ENCODE results near the gene UBR1. TPM values are rescaled to one million over a fixed set of nuclear protein-coding genes. Genes with fewer than 3 reads are reported as not detected.

UBR1 gene
- total RNA-seq, 4 donors from 2014 or later = 20.2 to 31.3 (median 22.5) TPM

GRCh38 chr15:43094416-43095030 is 11.3 kb downstream of the UBR1 start:
- Histone ChIP-seq H3K27ac (no peak overlapping the region), H3K4me1 (peaks cover 0 to 14% of the 10 kb centered on the region in 2 donors), H3K27me3 (no peaks in the 10 kb centered on the region), H3K9me3 (no peaks in the 10 kb centered on the region), H3K4me3 (no peak overlapping the region), H3K36me3 (no peaks in the 10 kb centered on the region)
- in situ Hi-C loops (cut with MboI; ENCODE audit: low sequenced_read_pairs in 4 of 4) (no loop called here), intact Hi-C loops (cut with DNase I; ENCODE audit: low total_unique reads) (no loop called here)
- DNase-seq (no peak), ATAC-seq (no peak)
- no peak for TF ChIP-seq CTCF (IDR thresholded peaks at IDR 0.05 in 4 of 5, conservative IDR thresholded peaks at IDR 0.05 in 1 of 5)
- TF ChIP-seq POLR2A (IDR thresholded peaks at IDR 0.05) = no peak

GRCh38 chr15:43093026-43093425 is 12.8 kb downstream of the UBR1 start:
- DNase-seq = no peak
- H3K9me3 ChIP-seq = no peaks in the 10 kb centered on the region
- TF ChIP-seq CTCF (IDR thresholded peaks at IDR 0.05 in 4 of 5, conservative IDR thresholded peaks at IDR 0.05 in 1 of 5) (no peak), POLR2A (IDR thresholded peaks at IDR 0.05) (no peak)
- no peak overlapping the region for H3K4me3 ChIP-seq
- ATAC-seq = no peak
- intact Hi-C loops (cut with DNase I; ENCODE audit: low total_unique reads) (no loop called here), in situ Hi-C loops (cut with MboI; ENCODE audit: low sequenced_read_pairs in 4 of 4) (no loop called here)
- H3K27me3 ChIP-seq = no peaks in the 10 kb centered on the region
- H3K36me3 ChIP-seq = no peaks in the 10 kb centered on the region
- H3K4me1 ChIP-seq = peaks cover 0 to 14% of the 10 kb centered on the region in 2 donors
- no peak overlapping the region for H3K27ac ChIP-seq

DNA sequence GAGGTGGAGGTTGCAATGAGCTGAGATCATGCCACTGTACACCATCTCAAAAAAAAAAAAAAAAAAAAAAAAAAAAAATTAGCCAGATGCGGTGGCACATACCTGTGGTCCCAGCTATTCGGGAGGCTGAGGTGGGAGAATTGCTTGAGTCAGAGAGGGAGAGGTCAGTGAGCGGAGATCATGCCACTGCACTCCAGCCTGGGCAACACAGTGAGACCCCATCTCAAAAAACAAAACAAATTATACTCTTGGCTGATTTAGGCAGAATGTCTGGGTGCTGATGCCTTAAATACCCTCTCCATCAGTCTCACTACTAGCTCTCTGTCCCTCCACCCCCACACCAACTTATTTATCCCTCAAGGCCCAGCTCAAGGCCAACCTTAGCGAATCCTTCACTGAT is 14.0 kb downstream of the UBR1 start:
- no peak overlapping the region for H3K27ac ChIP-seq
- no peak overlapping the region for H3K4me3 ChIP-seq
- DNase-seq (no peak), ATAC-seq (no peak)
- in situ Hi-C loops (cut with MboI; ENCODE audit: low sequenced_read_pairs in 4 of 4) = no loop called here
- H3K36me3 ChIP-seq = no peaks in the 10 kb centered on the region
- H3K9me3 ChIP-seq = no peaks in the 10 kb centered on the region
- no peaks in the 10 kb centered on the region for H3K27me3 ChIP-seq
- TF ChIP-seq CTCF (IDR thresholded peaks at IDR 0.05 in 4 of 5, conservative IDR thresholded peaks at IDR 0.05 in 1 of 5) (no peak), POLR2A (IDR thresholded peaks at IDR 0.05) (no peak)
- H3K4me1 ChIP-seq = peaks cover 0 to 14% of the 10 kb centered on the region in 2 donors
- intact Hi-C loops (cut with DNase I; ENCODE audit: low total_unique reads) = no loop called here

GRCh38 chr15:43086551-43086950 is 19.3 kb downstream of the UBR1 start:
- TF ChIP-seq POLR2A (IDR thresholded peaks at IDR 0.05) (no peak), CTCF (IDR thresholded peaks at IDR 0.05 in 4 of 5, conservative IDR thresholded peaks at IDR 0.05 in 1 of 5) (no peak)

DNA sequence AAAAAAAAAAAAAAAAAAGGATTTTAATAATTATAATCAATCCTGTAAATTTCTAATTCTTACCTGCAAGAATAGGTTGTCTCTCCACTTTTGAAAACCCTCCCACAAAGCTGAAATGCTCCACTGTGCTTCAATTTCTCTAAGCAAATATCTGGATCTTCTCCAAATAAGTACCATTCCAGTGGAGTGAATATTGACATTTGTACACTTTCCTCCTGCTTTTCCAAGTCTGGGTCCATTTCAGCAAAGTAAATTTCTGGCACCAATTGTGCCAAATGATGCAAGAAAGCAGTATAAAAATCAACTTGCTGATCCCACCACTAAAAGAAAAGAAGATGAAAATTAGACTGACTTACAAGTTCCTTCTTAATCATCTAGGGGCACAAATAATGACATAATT is 19.9 kb downstream of the UBR1 start:
- no peaks in the 10 kb centered on the region for H3K9me3 ChIP-seq
- no peak for DNase-seq
- TF ChIP-seq CTCF (IDR thresholded peaks at IDR 0.05 in 4 of 5, conservative IDR thresholded peaks at IDR 0.05 in 1 of 5) (no peak), POLR2A (IDR thresholded peaks at IDR 0.05) (no peak)
- peaks cover 0 to 22% of the 10 kb centered on the region in 2 donors for H3K36me3 ChIP-seq
- no peak overlapping the region for H3K4me3 ChIP-seq
- in situ Hi-C loops (cut with MboI; ENCODE audit: low sequenced_read_pairs in 4 of 4) = no loop called here
- no peaks in the 10 kb centered on the region for H3K4me1 ChIP-seq
- no peak for ATAC-seq
- H3K27me3 ChIP-seq = no peaks in the 10 kb centered on the region
- no peak overlapping the region for H3K27ac ChIP-seq
- intact Hi-C loops (cut with DNase I; ENCODE audit: low total_unique reads) = no loop called here

More at GRCh38 chr15:43086551-43086950, 19.3 kb downstream of the UBR1 start:
- ATAC-seq = no peak
- Histone ChIP-seq H3K9me3 (no peaks in the 10 kb centered on the region), H3K4me1 (no peaks in the 10 kb centered on the region), H3K27ac (no peak overlapping the region), H3K27me3 (no peaks in the 10 kb centered on the region), H3K4me3 (no peak overlapping the region), H3K36me3 (peaks cover 0 to 20% of the 10 kb centered on the region in 2 donors)
- in situ Hi-C loops (cut with MboI; ENCODE audit: low sequenced_read_pairs in 4 of 4) (no loop called here), intact Hi-C loops (cut with DNase I; ENCODE audit: low total_unique reads) (no loop called here)
- DNase-seq = no peak

Measured in gastrocnemius medialis (tissue), 4 donors.